Measurements from ENCODE around the gene XRCC5.

- no peak for TF ChIP-seq POLR2A (IDR thresholded peaks at IDR 0.05; ENCODE audit: low read depth, low read length)
- no peak for TF ChIP-seq SPI1 (IDR thresholded peaks at IDR 0.05; ENCODE audit: low read depth, low read length)
Measured at GRCh38 chr2:216224388-216224787, 115.2 kb downstream of the XRCC5 start.

Measured in GM12891 (cell line).